GM12891 (cell line): ENCODE measurements around the gene TNS1.

Source experiments
- POLR2A ChIP-seq: IDR thresholded peaks from 2 replicates; pipeline ENCODE4 v1.6.1; 2011; ENCODE audit warnings: low read depth, low read length, control low read depth
- TAF1 ChIP-seq: IDR thresholded peaks from 2 replicates; pipeline ENCODE4 v1.6.1; 2011; ENCODE audit warnings: low read depth, low read length, control low read depth

DNA sequence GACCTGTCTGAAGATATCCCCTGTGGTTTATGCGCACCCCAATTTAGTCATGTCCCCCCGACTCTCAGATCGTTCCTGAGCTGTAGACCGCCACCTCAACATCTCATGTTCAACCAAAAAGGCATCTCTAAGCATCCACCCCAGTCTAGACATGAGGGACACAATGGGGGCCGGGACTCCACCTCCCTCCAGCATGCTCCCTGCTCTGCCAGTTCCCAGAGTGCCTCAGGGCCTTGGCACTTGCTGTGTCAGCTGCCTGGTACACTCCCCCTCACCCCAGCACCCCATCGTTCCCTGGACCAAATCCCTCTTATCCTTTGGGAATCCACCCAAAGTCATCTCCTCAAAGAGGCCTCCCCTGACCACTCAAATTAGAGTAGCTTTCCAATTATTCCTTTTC lies 22.2 kb downstream of the TNS1 start:
- TF ChIP-seq TAF1, result no peak
- TF ChIP-seq POLR2A, result no peak
